CD4-positive, alpha-beta T cell treated with Interleukin-17A for 4 hours (primary cell): ENCODE results near the gene DKKL1.
A peak's percentile ranks its signal among the peaks of the same experiment; 100 is the strongest.
"Not testable (repeated sequence)": the region's sequence is repeated elsewhere in the genome, so short reads cannot be mapped to it uniquely, and the experiment has no call there.

ENCODE experiments used
- DNase-seq: peaks from one replicate; pipeline ENCODE4 v3.0.0-alpha.2; 2020; ENCODE audit warnings: mixed read lengths

Gene DKKL1

DNA sequence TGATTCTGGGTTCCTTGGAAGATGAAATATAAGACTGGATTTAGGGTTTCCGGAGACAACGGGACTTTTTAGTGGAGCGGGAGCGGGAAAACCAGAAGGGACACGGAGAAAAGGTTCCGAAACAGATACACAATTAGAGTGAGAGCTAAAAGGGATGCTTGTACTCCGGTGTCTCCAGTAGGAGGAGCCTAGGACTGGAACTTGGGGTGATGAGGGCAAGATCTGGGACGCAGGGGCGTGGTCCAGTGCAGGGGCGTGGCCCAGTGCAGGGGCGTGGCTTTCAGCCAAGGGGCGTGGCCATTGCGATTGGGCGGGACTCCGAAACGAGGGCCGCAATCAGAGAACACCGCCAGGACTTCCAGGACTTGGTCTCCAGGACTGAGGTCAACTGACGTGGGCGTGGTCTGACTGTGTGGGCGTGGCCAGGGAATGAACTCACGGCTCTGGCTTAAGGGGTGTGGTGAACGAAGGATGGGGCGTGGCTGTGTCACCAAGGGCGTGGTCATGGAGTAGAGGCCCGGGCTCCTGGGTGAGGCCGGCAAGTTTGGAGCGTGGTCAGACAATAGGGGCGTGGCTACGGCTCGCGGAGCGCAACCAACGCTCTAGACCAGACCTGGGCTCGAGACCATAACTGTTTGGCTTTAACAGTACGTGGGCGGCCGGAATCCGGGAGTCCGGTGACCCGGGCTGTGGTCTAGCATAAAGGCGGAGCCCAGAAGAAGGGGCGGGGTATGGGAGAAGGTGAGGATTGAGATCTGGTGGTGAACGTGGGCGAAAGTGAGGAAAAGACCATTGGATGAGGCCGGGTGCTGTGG, at the start of gene DKKL1:
Gene DKKL1 (plus strand): TSS at position 610 of the 815 bp plus-strand sequence. CDS start 122 bp downstream, at position 732.
- DNase-seq, result peak; percentile 58

DNA sequence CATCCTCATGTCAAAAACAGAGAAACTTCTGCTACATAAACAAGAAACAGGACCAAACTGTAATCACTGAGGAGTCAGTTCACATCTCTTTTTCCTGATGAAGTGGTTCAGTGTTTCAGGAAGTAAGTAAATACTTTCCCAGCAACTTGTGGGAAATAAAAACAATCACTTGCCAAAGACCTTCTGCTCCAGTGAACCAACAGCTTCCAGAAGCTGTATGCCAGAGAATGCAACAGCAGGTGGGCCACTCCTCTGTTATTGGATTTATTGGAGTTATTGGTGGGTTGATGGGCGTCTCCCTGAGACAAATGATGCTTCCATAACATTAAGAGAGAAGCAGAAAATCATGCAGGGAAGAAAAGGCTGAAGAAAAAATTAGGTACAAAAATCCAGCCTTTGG, 48.6 kb upstream of the DKKL1 start:
- DNase-seq, result no peak

DNA sequence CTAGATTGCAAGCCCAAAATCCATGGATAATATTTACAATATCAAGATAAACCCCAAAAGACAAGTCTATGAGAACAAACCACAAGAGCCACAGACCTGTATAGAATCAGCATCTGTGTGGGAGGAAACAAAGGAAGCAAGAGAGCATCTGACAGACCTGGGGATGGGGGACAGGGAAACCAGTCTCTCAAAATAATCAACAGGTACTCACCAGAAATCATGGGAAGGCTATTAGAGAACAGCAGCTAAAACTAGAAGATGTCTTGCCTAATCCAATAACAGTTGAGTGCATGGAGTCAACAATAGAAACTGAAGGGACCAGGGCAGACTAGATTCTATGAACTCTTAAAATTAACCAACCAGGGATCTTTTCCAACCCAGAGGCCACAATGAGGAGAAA, 47.4 kb upstream of the DKKL1 start:
- no peak for DNase-seq

DNA sequence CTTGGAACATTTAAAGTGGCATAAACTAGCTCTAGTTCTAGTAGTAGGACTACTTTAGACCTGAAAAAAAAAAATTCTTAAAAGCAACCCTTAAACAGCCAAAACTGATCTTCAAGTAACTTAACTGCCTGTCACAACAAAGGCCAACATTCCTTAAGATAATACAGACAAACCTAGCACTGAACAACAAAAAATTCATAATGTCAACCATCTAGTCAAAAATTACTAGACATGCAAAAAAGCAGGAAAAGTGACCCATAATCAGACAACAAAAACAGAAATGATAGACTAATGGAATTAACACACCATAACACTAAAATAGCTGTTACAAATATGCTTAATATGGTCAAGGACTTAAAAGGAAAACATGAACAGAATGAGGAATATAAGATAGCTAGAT, 45.4 kb upstream of the DKKL1 start:
- DNase-seq, result no peak

DNA sequence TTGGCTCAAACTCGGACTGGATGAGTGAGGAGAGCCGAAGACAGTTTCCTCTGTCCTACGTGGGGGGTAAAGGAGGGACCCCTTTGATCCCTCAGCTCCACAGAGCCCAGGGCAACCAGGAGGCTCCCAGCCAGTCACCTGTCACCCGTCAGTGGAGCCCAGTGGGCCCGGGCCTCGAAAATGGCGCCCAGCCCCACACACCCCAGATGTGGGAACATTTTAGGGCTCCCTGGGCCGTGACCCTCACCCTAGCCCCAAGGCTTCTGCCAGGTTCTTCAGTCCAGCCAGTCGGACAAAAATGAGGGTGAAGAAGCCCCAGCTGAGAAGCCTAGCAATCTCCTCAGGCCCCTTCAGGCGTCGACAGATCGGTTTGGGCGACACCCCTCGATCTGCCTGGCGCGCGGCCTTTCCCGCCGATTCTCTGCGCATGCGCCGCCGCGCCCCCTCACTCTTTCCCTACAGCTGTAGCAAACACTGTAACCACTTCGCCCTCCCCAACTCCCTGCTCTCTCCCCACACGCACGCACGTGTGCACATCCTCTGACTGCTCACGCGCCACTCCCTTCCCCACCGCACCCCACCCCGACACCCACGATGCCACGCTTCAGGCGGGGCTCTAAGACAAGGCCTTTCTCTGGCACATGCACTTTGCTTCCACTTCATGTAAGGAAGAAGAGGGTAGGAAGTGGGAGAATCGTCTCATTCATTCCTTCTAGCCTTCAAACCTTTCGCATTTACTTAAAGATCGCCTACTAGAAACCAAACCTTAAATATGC, 38.7 kb upstream of the DKKL1 start, which contains the start of gene SLC6A16:
Gene SLC6A16 (minus strand): TSS at position 391 of the 776 bp plus-strand sequence. CDS start 13,844 bp downstream, outside the sequence.
- no peak for DNase-seq

DNA sequence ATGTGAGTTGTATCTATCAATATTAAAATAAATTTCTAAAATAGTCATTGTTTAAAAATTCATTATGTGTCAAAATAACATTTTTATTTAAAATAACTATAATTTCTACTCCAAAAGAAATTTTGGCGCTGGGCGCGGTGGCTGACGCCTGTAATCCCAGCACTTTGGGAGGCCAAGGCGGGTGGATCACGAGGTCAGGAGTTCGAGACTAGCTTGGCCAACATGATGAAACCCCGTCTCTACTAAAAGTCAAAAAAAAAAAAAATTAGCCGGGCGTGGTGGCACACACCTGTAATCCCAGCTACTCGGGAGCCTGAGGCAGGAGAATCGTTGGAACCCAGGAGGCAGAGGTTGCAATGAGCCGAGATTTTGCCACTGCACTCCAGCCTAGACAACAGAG, 37.9 kb upstream of the DKKL1 start:
- DNase-seq, result not testable (repeated sequence)

DNA sequence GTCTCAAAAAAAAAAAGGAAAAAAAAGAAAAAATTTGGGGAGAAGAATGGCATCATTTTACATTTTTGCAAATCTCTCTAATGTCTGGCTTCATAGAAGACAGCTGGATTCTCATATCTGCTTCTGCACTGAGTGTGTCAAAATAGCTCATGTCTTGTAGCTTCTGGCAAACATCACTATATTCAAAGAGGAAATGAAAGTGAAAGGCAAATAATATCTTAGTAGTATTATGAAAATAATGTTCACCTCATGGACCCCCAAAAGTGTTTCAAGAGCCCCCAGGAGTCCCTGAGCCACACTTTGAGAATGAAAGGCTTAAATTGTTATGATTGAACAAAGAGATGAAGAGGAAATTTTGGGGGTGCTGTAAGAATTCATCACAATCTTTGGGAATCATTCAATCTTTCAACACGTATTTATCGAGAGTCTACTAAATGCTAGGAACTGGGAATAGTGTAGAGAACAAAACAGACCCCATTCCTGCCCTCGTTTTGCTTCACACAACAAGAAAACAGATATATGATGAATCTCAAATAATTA, 37.4 kb upstream of the DKKL1 start:
- DNase-seq, result no peak

DNA sequence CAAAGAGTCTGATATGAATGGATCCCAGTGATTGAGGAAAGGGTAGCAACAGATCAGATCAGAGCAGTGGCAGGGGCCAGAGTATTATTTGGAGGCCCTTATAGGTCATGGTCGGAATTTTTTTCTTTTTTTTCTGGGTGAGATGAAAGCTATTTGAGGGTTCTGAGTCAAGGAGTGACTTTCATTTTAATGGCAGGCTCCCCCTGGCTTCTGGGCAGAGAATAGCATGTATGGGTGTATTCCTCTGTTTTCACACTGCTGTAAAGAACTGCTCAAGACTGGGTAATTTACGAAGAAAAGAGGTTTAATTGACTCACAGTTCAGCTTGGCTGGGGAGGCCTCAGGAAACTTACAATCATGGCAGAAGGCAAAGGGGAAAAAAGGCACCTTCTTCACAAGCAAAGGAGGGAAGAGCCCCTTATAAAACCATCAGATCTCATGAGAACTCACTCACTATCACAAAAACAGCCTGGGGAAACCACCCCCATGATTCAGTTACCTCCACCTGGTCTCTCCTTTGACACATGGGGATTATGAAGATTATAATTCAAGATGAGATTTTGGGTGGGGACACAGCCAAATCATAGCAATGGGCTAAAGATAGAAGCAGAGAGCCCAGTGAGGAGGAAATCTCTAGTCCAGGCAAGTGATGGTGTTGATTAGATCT, 35.7 kb upstream of the DKKL1 start:
- DNase-seq, result peak; percentile 62

DNA sequence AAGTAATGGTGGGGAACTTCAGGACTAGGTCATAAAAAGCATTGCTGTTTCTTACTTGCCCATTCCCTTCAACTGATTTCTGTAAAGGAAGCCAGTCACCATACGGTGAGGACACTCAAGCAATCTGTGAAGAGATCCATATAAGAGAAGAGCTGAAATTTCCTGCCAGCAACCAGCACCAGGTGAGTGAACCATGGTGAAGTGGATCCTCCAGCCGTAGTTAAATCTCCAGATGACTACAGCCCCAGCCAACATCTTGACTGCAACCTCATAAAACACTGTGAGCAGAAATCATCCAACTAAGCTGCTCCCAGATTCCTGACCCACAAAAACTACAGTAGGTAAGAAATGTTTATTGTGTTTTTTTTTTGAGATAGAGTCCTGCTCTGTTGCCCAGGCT, 34.9 kb upstream of the DKKL1 start:
- DNase-seq, result no peak

DNA sequence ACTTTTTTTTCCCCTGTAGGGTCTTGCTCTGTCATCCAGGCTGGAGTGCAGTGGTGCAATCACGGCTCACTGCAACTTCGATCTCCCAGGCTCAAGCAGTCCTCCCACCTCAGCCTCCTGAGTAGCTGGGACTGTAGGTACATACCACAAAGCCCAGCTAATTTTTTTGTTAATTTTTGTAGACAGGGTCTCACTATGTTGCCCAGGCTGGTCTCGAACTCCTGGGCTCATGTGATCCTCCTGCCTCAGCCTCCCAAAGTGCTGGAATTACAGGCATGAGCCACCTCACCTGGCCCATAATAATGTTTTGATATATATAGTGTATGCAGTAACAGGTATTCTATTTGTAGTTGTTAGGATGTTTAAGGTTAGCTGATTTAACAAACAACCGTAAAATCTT, 32.5 kb upstream of the DKKL1 start:
- DNase-seq, result not testable (repeated sequence)

DNA sequence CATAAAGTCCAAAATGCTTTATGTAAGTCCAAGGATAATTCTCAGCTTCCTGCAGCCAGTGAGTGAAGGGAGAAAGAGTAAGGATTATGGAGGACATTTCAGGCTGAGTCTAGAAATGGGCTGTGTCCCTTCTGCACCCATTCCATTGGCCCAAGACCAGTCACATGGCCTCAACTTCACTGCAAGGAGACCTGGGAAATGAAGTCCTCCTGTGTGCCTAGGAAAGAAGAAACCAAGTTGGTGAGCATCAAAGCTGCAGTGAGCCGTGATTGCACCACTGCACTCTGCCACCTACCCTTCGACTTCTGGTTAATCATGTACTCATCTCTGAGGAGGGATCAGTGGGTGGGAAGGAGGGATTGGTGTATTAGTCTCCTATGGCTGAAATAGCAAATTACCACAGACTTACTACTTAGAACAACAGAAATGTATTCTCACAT, 32.0 kb upstream of the DKKL1 start:
- DNase-seq, result peak; percentile 65

DNA sequence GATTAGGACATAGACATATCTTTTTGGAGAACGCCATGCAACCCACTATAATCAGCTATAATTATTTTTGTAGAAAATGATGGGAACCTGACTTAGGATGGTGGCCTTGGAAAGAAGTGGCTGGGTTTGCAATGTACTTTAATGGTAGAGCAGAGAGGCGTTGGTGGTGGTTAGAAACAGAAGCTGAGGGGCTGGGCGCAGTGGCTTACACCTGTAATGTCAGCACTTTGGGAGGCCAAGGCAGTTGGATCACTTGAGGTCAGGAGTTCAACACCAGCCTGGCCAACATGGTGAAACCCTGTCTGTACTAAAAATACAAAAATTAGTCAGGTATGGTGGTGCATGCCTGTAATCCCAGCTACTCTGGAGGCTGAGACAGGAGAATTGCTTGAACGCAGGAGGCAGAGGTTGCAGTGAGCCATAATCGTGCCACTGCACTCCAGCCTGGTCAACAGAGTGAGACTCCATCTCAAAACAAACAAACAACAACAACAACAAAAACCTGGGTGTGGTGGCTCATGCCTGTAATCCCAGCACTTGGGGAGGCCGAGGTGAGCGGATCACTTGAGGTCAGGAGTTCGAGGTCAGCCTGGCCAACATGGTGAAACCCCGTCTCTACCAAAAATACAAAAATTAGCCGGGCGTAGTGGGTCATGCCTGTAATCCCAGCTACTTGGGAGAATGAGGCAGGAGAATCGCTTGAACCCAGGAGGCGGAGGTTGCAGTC, 30.8 kb upstream of the DKKL1 start:
- DNase-seq, result not testable (repeated sequence)

DNA sequence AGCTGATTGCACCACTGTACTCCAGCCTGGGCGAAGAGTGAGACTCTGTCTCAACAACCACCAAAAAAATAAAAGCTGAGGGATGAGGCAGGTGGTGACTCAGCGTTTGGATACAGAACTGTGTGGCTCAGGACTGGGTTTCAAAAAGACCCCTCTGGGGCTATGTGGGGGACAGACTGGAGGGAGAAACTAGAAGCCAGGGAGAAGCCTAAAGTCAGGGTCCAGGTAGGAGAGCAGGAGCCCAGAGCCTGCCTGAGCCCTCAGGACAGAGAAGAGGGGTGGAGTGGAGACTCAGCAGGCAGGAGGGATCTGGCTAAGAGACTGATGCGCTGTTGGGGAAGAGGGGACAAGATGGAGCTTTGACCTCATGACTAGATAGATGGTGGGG, 30.3 kb upstream of the DKKL1 start:
- DNase-seq, result peak; percentile 13

DNA sequence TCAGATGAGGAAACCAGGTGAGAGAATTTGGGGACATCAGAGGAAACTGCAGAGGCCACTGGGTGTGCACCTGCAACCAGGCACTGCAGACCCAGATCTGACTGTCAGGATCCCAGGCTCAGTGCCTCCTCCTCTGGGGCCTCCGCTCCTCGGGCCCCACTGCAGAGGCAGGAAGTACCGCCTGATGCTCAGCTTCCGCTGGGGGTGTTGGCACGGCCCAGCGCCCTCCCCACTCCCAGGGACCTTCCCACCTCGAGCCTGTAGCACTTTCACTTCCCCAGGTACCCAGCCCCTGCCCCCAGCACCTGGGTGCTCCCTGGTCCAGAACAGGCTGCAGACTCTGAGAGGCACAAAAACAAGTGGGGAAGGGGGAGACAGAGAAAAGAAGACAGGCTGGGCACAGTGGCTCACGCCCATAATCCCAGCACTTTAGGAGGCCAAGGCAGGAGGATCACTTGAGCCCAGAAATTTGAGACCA, 29.8 kb upstream of the DKKL1 start:
- DNase-seq, result peak; percentile 83

DNA sequence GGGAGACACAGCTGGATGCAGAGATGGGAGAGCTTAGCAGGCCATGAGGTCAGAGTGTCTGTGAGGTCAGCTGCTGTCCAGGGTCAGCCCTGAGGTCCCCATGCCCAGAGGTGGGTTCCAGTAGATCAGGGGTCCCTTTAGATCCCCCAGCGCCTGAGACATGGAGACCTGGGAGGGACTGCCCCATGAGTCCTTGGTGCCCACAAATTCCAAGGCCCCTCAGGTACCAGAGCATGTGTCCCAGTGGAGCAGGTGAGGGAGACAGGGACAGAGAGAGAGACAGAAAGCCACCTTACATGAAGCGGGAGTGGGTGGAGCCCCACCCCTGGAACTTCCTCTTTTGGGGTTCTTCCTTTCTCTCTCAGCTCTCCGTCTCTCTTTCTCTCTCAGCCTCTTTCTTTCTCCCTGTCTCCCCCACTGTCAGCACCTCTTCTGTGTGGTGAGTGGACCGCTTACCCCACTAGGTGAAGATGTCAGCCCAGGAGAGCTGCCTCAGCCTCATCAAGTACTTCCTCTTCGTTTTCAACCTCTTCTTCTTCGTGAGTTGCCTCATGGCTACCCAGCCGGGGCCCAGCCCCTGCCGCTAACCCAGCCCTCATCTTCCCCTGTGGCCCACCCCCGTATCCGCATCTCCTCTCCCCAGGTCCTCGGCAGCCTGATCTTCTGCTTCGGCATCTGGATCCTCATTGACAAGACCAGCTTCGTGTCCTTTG, 28.4 kb upstream of the DKKL1 start, which contains the start of gene CD37:
Gene CD37 (plus strand): TSS at position 336 of the 713 bp plus-strand sequence. CDS start 135 bp downstream, at position 471.
- peak; percentile 70 for DNase-seq

DNA sequence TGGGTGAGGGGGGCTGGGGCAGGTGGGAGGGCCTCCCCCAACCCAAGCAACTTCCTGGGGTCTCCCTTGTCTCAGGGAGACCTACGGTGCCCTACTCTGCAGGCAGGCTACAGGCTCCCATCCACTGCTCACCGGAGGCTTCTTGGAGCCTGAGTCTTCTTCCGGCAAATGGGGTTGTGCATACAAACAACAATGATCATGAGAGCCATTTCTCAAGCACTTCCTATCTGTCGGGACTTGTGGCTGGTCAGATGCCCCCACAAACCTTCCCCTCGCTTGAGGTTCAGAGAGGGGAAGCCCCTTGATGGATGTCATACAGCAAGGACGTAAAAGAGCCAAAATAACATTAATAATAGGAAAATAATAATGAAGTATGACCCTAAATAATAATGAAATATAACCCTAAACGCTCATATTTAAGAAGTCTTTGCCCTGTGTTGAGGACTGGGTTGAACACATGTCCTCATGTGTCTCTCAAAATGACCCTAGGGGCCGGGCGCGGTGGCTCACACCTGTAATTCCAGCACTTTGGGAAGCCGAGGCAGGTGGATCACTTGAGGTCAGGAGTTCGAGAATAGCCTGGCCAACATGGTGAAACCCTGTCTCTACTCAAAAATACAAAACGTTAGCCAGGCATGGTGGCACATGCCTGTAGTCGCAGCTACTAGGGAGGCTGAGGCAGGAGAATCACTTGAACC, 27.7 kb upstream of the DKKL1 start:
- no peak for DNase-seq

DNA sequence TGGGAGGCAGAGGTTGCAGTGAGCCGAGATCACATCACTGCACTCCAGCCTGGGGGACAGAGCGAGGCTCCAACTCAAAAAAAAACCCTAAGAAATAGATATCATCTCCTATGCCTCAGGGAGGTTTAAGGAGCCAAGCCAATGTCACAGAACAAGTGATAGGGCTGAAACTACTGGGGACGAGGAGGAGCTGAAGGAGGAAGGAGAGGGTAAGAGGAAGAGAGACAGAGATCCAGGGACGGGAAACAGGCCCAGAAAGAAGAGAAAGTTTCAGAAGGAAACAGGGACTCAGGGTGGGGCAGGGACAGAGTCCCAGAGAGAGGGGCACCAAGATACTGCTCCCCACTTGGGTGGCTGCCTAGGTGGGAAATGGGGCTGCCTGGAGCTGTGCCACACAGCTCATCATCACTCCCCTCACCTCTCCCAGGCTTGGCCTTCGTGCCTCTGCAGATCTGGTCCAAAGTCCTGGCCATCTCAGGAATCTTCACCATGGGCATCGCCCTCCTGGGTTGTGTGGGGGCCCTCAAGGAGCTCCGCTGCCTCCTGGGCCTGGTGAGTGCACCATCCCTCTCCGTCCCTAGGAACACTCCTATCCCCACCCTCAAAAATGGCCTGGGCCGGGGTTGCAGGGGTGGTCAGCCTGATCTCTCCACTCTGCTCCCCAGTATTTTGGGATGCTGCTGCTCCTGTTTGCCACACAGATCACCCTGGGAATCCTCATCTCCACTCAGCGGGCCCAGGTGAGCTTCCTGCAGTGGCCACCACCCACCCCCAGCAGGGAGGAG, 27.0 kb upstream of the DKKL1 start:
- no peak for DNase-seq

DNA sequence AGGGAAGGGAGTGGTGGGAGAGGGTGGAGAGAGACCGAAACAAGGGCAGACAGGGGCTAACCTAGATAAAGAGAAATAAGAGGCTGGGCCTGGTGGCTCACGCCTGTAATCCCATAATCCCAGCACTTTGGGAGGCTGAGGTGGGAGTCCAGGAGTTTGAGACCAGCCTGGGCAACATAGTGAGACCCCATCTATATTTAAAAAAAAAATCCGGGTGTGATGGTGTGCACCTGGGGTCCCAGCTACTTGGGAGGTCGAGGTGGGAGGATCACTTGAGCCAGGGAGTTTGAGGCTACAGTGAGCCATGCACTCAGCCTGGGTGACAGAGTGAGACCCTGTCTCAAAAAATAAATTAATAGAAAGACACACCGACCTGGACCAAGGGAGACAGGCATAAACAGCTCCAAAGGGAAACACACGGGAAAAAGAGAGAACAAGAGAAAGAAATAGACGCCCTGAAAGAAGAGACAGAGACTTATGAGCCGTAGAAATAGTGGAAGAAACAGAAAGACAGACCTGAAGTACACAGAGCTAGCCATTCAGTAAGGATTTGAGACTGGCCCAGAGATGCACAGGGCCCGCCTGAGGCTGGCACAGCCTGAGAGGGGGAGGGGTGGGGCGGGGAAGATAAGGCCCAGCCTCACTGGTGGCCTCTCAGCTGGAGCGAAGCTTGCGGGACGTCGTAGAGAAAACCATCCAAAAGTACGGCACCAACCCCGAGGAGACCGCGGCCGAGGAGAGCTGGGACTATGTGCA, 26.2 kb upstream of the DKKL1 start:
- no peak for DNase-seq
